Neuronal stem cell (in vitro differentiated cells): ENCODE results near the gene ZNF585A.

Experiments used
- DNase-seq: peaks from one replicate; pipeline ENCODE4 v3.0.0-alpha.2; 2013; ENCODE audit warnings: low spot score
- H2AFZ ChIP-seq: one replicate; pipeline ENCODE4 v1.6.1; 2013; ENCODE audit warnings: mild to moderate bottlenecking, low read length, inconsistent platforms
- H2AK5ac ChIP-seq: 2 replicates; pipeline ENCODE4 v1.6.1; 2013; ENCODE audit warnings: low read depth, mild to moderate bottlenecking, inconsistent platforms, low read length, moderate library complexity, mixed read lengths
- H2BK120ac ChIP-seq: 2 replicates; pipeline ENCODE4 v1.6.1; 2013; ENCODE audit warnings: low read depth, mild to moderate bottlenecking, inconsistent platforms, low read length, moderate library complexity, mixed read lengths
- H2BK12ac ChIP-seq: one replicate; pipeline ENCODE4 v1.6.1; 2013; ENCODE audit warnings: low read length, inconsistent platforms
- H2BK15ac ChIP-seq: 2 replicates; pipeline ENCODE4 v1.6.1; 2013; ENCODE audit warnings: mild to moderate bottlenecking, low read length, inconsistent platforms, mixed read lengths
- H2BK5ac ChIP-seq: one replicate; pipeline ENCODE4 v1.6.1; 2013; ENCODE audit warnings: inconsistent platforms, mild to moderate bottlenecking, low read length, moderate library complexity
- H3K14ac ChIP-seq: one replicate; pipeline ENCODE4 v1.6.1; 2013; ENCODE audit warnings: low read length, inconsistent platforms
- H3K18ac ChIP-seq: 2 replicates; pipeline ENCODE4 v1.6.1; 2013; ENCODE audit warnings: low read length, inconsistent platforms
- H3K23ac ChIP-seq: 2 replicates; pipeline ENCODE4 v1.6.1; 2013; ENCODE audit warnings: low read depth, mild to moderate bottlenecking, mixed read lengths, low read length, inconsistent platforms; ENCODE audit not compliant: poor library complexity
- H3K27ac ChIP-seq: replicated peaks from 3 replicates; pipeline ENCODE4 v1.5.1; 2013; ENCODE audit warnings: low read length, inconsistent platforms
- H3K27me3 ChIP-seq, 3 experiments: 2 replicates each; pipeline ENCODE4 v1.6.1; 2013; ENCODE audit warnings: low read length in 3 of 3, mild to moderate bottlenecking in 2 of 3, inconsistent platforms in 1 of 3, low read depth in 1 of 3, mixed read lengths in 1 of 3, moderate library complexity in 1 of 3; ENCODE audit not compliant: control insufficient read depth in 3 of 3, insufficient read depth in 3 of 3
- H3K36me3 ChIP-seq, 2 donors: replicated peaks in 1 of 2; 2 replicates each; pipeline ENCODE4 v1.6.1; 2013; ENCODE audit warnings: low read length in 2 of 2; ENCODE audit not compliant: control insufficient read depth in 2 of 2, insufficient read depth in 2 of 2
- H3K4ac ChIP-seq: 2 replicates; pipeline ENCODE4 v1.6.1; 2013; ENCODE audit warnings: inconsistent platforms, mild to moderate bottlenecking, low read length, moderate library complexity
- H3K4me1 ChIP-seq, 2 donors: 1 replicate in 1 of 2; 2 replicates in 1 of 2; pipeline ENCODE4 v1.6.1; 2013; ENCODE audit warnings: low read length in 2 of 2, low read depth in 1 of 2; ENCODE audit not compliant: control insufficient read depth in 2 of 2, insufficient read depth in 1 of 2
- H3K4me2 ChIP-seq: one replicate; pipeline ENCODE4 v1.6.1; 2013; ENCODE audit warnings: mild to moderate bottlenecking, low read length, inconsistent platforms; ENCODE audit not compliant: insufficient read depth, poor library complexity, severe bottlenecking
- H3K4me3 ChIP-seq, 2 donors: 2 replicates each; pipeline ENCODE4 v1.5.1; 2013; ENCODE audit warnings: low read length in 2 of 2, mild to moderate bottlenecking in 2 of 2, inconsistent platforms in 1 of 2, moderate library complexity in 1 of 2
- H3K79me1 ChIP-seq: one replicate; pipeline ENCODE4 v1.6.1; 2013; ENCODE audit warnings: low read depth, mild to moderate bottlenecking, inconsistent platforms, low read length, moderate library complexity
- H3K9ac ChIP-seq: one replicate; pipeline ENCODE4 v1.6.1; 2013; ENCODE audit warnings: mild to moderate bottlenecking, low read depth, low read length, inconsistent platforms; ENCODE audit not compliant: poor library complexity
- H3K9me3 ChIP-seq, 2 donors: replicated peaks in 1 of 2; 2 replicates each; pipeline versions ENCODE3 to v1.6.1; 2013; ENCODE audit warnings: low read length in 2 of 2, mild to moderate bottlenecking in 2 of 2, inconsistent platforms in 1 of 2, low read depth in 1 of 2, mixed read lengths in 1 of 2, moderate library complexity in 1 of 2; ENCODE audit not compliant: control insufficient read depth in 2 of 2, insufficient read depth in 1 of 2
- H4K8ac ChIP-seq: one replicate; pipeline ENCODE4 v1.6.1; 2013; ENCODE audit warnings: low read depth, mild to moderate bottlenecking, inconsistent platforms, low read length, moderate library complexity
- H4K91ac ChIP-seq: one replicate; pipeline ENCODE4 v1.6.1; 2013; ENCODE audit warnings: low read length, low read depth, mild to moderate bottlenecking, inconsistent platforms; ENCODE audit not compliant: poor library complexity
- WGBS, 2 donors: extraction: QIAGEN DNeasy Blood & Tissue Kit; methylation state at CpG; one replicate each; pipeline ENCODE4 v1.1.7; 2013; ENCODE audit warnings: missing lambda C conversion rate in 2 of 2, mixed read lengths in 1 of 2; ENCODE audit not compliant: insufficient read length in 2 of 2, insufficient replicate concordance in 1 of 2; ENCODE audit errors: extremely low coverage in 2 of 2; 5-methylcytosine and 5-hydroxymethylcytosine counted together

The ZNF585A gene

GRCh38 chr19:37148214-37148613, 24.3 kb downstream of the ZNF585A start:
- Histone ChIP-seq H3K9me3 (peaks cover 36 to 80% of the 10 kb centered on the region in 2 donors), H3K36me3 (peaks cover 17 to 40% of the 10 kb centered on the region in 2 donors), H3K4me3 (no peak overlapping the region)

GRCh38 chr19:37136111-37136510, 36.4 kb downstream of the ZNF585A start:
- Histone ChIP-seq H3K9ac (no peak overlapping the region), H2BK12ac (no peak overlapping the region), H3K27ac (no peak overlapping the region), H2AK5ac (no peak overlapping the region), H3K4ac (no peak overlapping the region), H3K14ac (no peak overlapping the region), H3K23ac (no peak overlapping the region), H3K9me3 (peaks cover 48 to 63% of the 10 kb centered on the region in 2 donors), H2BK5ac (no peak overlapping the region), H3K4me2 (no peak overlapping the region), H3K18ac (no peak overlapping the region), H3K4me3 (no peak overlapping the region), H2BK15ac (no peak overlapping the region), H2BK120ac (no peak overlapping the region), H3K4me1 (no peaks in the 10 kb centered on the region), H4K8ac (no peak overlapping the region), H3K36me3 (no peaks in the 10 kb centered on the region), H4K91ac (no peak overlapping the region), H3K27me3 (no peaks in the 10 kb centered on the region), H2AFZ (no peak overlapping the region), H3K79me1 (no peaks in the 10 kb centered on the region)
- DNase-seq, result no peak
- WGBS, 2 donors, result no CpG with 5 or more reads among the region's 1 CpG

More at GRCh38 chr19:37148214-37148613, 24.3 kb downstream of the ZNF585A start:
- Histone ChIP-seq H3K4me1 (no peaks in the 10 kb centered on the region), H4K91ac (no peak overlapping the region), H3K4ac (no peak overlapping the region), H3K4me2 (no peak overlapping the region), H3K14ac (no peak overlapping the region), H3K27me3 (no peaks in the 10 kb centered on the region), H2AK5ac (no peak overlapping the region), H2BK12ac (no peak overlapping the region), H3K18ac (no peak overlapping the region), H2BK15ac (no peak overlapping the region), H3K9ac (no peak overlapping the region), H2AFZ (no peak overlapping the region), H3K23ac (no peak overlapping the region), H3K27ac (no peak overlapping the region), H2BK120ac (no peak overlapping the region), H2BK5ac (no peak overlapping the region), H3K79me1 (no peaks in the 10 kb centered on the region), H4K8ac (no peak overlapping the region)
- no peak for DNase-seq
- WGBS, 2 donors, result no CpG with 5 or more reads among the region's 3 CpGs

- Histone ChIP-seq H3K27ac (no peak overlapping the region), H3K27me3 (no peaks in the 10 kb centered on the region), H3K4me3 (no peak overlapping the region), H2BK12ac (no peak overlapping the region), H2AFZ (no peak overlapping the region), H3K79me1 (no peaks in the 10 kb centered on the region), H2BK120ac (no peak overlapping the region), H3K4me2 (no peak overlapping the region), H3K14ac (no peak overlapping the region), H4K8ac (no peak overlapping the region), H3K36me3 (peaks cover 18 to 36% of the 10 kb centered on the region in 2 donors), H2BK15ac (no peak overlapping the region), H3K23ac (no peak overlapping the region), H3K9ac (no peak overlapping the region), H4K91ac (no peak overlapping the region), H3K4ac (no peak overlapping the region), H2AK5ac (no peak overlapping the region), H2BK5ac (no peak overlapping the region), H3K18ac (no peak overlapping the region), H3K4me1 (no peaks in the 10 kb centered on the region), H3K9me3 (peaks cover 52 to 97% of the 10 kb centered on the region in 2 donors)
- no peak for DNase-seq
- WGBS, 2 donors, result no CpG with 5 or more reads among the region's 3 CpGs
These were observed 43.7 kb downstream of the ZNF585A start for GRCh38 chr19:37128821-37129177.

GRCh38 chr19:37127999-37128820, 44.3 kb downstream of the ZNF585A start:
- H3K4me1 ChIP-seq, result no peaks in the 10 kb centered on the region
- no peak overlapping the region for H2BK15ac ChIP-seq
- H3K4me3 ChIP-seq, result no peak overlapping the region
- peaks cover 47 to 95% of the 10 kb centered on the region in 2 donors for H3K9me3 ChIP-seq
- no peak overlapping the region for H3K27ac ChIP-seq
- H3K4ac ChIP-seq, result no peak overlapping the region
- no CpG with 5 or more reads among the region's 12 CpGs for WGBS, 2 donors
- H2AK5ac ChIP-seq, result no peak overlapping the region
- H3K4me2 ChIP-seq, result no peak overlapping the region
- no peak overlapping the region for H2BK120ac ChIP-seq
- no peak overlapping the region for H4K91ac ChIP-seq
- H3K23ac ChIP-seq, result no peak overlapping the region
- H2AFZ ChIP-seq, result no peak overlapping the region
- H3K36me3 ChIP-seq, result peaks cover 18 to 36% of the 10 kb centered on the region in 2 donors
- H4K8ac ChIP-seq, result no peak overlapping the region
- H2BK5ac ChIP-seq, result no peak overlapping the region
- H3K14ac ChIP-seq, result no peak overlapping the region
- H3K18ac ChIP-seq, result no peak overlapping the region
- H2BK12ac ChIP-seq, result no peak overlapping the region
- DNase-seq, result no peak
- H3K9ac ChIP-seq, result no peak overlapping the region
- H3K27me3 ChIP-seq, result no peaks in the 10 kb centered on the region
- no peaks in the 10 kb centered on the region for H3K79me1 ChIP-seq
